Vagina (tissue), 2 donors: ENCODE results near the gene COL7A1.

Experiments used
- CTCF ChIP-seq, 3 experiments: fragments of 450-650 bp in 2 of 3; fragments of 200-600 bp in 1 of 3; sonication (generic) in 1 of 3; IDR thresholded peaks; one replicate each; pipeline ENCODE4 v1.5.1; 2017 to 2019; ENCODE audit warnings: antibody characterized with exemption in 3 of 3, mild to moderate bottlenecking in 2 of 3, moderate library complexity in 2 of 3
- POLR2A ChIP-seq, 2 donors: fragments of 450-650 bp; IDR thresholded peaks; one replicate each; pipeline ENCODE4 v1.6.1; 2017; ENCODE audit warnings: antibody characterized with exemption in 2 of 2, mild to moderate bottlenecking in 2 of 2, moderate library complexity in 2 of 2

GRCh38 chr3:48556796-48557626 is 38.1 kb downstream of the COL7A1 start, which contains the start of gene PFKFB4:
- TF ChIP-seq CTCF (IDR thresholded peaks at IDR 0.05) (no peak), POLR2A (IDR thresholded peaks at IDR 0.05) (no peak)
